Measurements from ENCODE around the gene NFATC2. TPM values are rescaled to one million over a fixed set of nuclear protein-coding genes. Genes with fewer than 3 reads are reported as not detected.

Gene NFATC2
- total RNA-seq, 1 experiment from 2014 or later = 0.61 TPM

GRCh38 chr20:51505566-51505965 lies 37.0 kb downstream of the NFATC2 start:
- WGBS (ENCODE audit: extremely low coverage, insufficient read length, low lambda C conversion rate) = no CpG with 5 or more reads among the region's 12 CpGs
- Histone ChIP-seq H3K9me3 (ENCODE audit: control insufficient read depth, low read depth, low read length) (no peaks in the 10 kb centered on the region), H2BK5ac (ENCODE audit: insufficient read length, low read length) (no peak overlapping the region), H3K9ac (ENCODE audit: extremely low read depth, insufficient read length, low read length) (no peak overlapping the region), H4K91ac (ENCODE audit: insufficient read length, low read depth, low read length) (no peak overlapping the region), H3K14ac (ENCODE audit: insufficient read depth, low read length) (no peak overlapping the region), H2AK5ac (ENCODE audit: insufficient read length, low read length) (no peak overlapping the region), H3K27ac (ENCODE audit: insufficient read length, low read depth, low read length) (no peak overlapping the region), H2BK20ac (ENCODE audit: low read depth, low read length, poor library complexity, severe bottlenecking) (no peak overlapping the region), H4K5ac (ENCODE audit: insufficient read length, low read depth, low read length) (no peak overlapping the region), H3K23me2 (ENCODE audit: insufficient read length, low read depth, low read length, poor library complexity, severe bottlenecking) (no peaks in the 10 kb centered on the region), H3K27me3 (ENCODE audit: insufficient read depth, low read length) (no peaks in the 10 kb centered on the region), H3K79me2 (ENCODE audit: insufficient read depth, low read length) (no peaks in the 10 kb centered on the region), H4K8ac (replicated peaks; ENCODE audit: insufficient read length, low read depth, low read length) (no peak overlapping the region), H3T11ph (ENCODE audit: low read length) (no peak overlapping the region), H3K23ac (ENCODE audit: insufficient read length, low read depth, low read length) (no peak overlapping the region), H3K4me2 (ENCODE audit: insufficient read depth, insufficient read length, low read length) (no peak overlapping the region), H3K18ac (ENCODE audit: insufficient read length, low read depth, low read length) (no peak overlapping the region), H4K20me1 (ENCODE audit: control insufficient read depth, insufficient read depth, insufficient read length) (no peaks in the 10 kb centered on the region), H3K79me1 (ENCODE audit: insufficient read depth, low read depth, low read length, poor library complexity, severe bottlenecking) (no peaks in the 10 kb centered on the region), H2AFZ (ENCODE audit: low read length) (no peak overlapping the region), H3K4me1 (ENCODE audit: insufficient read depth, low read length) (no peaks in the 10 kb centered on the region), H3K4ac (ENCODE audit: low read depth, low read length) (no peak overlapping the region), H2BK12ac (ENCODE audit: insufficient read length, low read depth, low read length) (no peak overlapping the region), H2BK15ac (ENCODE audit: low read depth, low read length) (no peak overlapping the region), H2BK120ac (ENCODE audit: low read depth, low read length, poor library complexity, severe bottlenecking) (no peak overlapping the region), H3K56ac (ENCODE audit: insufficient read length, low read depth, low read length) (no peak overlapping the region)
- Mint-ChIP-seq H3K27me3 (ENCODE audit: low read depth) (peaks cover 6% of the 10 kb centered on the region; the same call in 1 of the 2 replicates), H3K27ac (no peak overlapping the region), H3K36me3 (ENCODE audit: insufficient read depth in 1 of 3, low read depth in 3 of 3) (no peaks in the 10 kb centered on the region), H3K4me3 (no peak overlapping the region), H3K9me3 (no peaks in the 10 kb centered on the region), H3K4me1 (peaks cover 4% of the 10 kb centered on the region in 2 experiments; a peak in 2 of 4 replicates)
- TF ChIP-seq CTCF (conservative IDR thresholded peaks at IDR 0.05) = no peak
- DNase-seq = no peak
